SU-DHL-6 (cell line): ENCODE data around the gene MARK2.
"Not testable (repeated sequence)": the region's sequence is repeated elsewhere in the genome, so short reads cannot be mapped to it uniquely, and the experiment has no call there.

Experiments
- H2AFZ ChIP-seq: fragments of 200-600 bp; sonication (generic); 2 replicates; pipeline ENCODE4 v1.6.1; 2014; ENCODE audit warnings: low read depth, mild to moderate bottlenecking, moderate library complexity, mixed read lengths, antibody characterized with exemption, low read length; ENCODE audit not compliant: severe bottlenecking
- H3F3A ChIP-seq: fragments of 200-600 bp; shearing (Covaris generic); 2 replicates; pipeline ENCODE4 v1.6.0; 2016; ENCODE audit warnings: antibody characterized with exemption, mild to moderate bottlenecking; ENCODE audit not compliant: insufficient read depth
- H3K27ac ChIP-seq: fragments of 200-600 bp; sonication (generic); 2 replicates; pipeline ENCODE4 v1.5.1; 2016; ENCODE audit warnings: low read depth, mild to moderate bottlenecking, low read length, moderate library complexity, mixed read lengths
- H3K27me3 ChIP-seq: fragments of 200-600 bp; sonication (generic), shearing (Covaris generic); 2 replicates; pipeline ENCODE4 v1.6.0; 2014; ENCODE audit warnings: mild to moderate bottlenecking, low read length
- H3K36me3 ChIP-seq: fragments of 200-600 bp; sonication (generic); 2 replicates; pipeline ENCODE4 v1.6.1; 2014; ENCODE audit warnings: mild to moderate bottlenecking, low read length, mixed read lengths
- H3K4me2 ChIP-seq: fragments of 300-600, 200-600 bp; shearing (Covaris generic), sonication (generic); 2 replicates; pipeline ENCODE4 v1.6.0; 2014; ENCODE audit warnings: low read length, low read depth, mild to moderate bottlenecking; ENCODE audit not compliant: poor library complexity, severe bottlenecking
- H3K4me3 ChIP-seq: fragments of 200-600 bp; sonication (generic); 2 replicates; pipeline ENCODE4 v1.5.1; 2014; ENCODE audit warnings: antibody characterized with exemption, low read length, mild to moderate bottlenecking, mixed read lengths; ENCODE audit not compliant: insufficient read depth, poor library complexity, severe bottlenecking
- H3K79me2 ChIP-seq: fragments of 200-600 bp; sonication (generic); 2 replicates; pipeline ENCODE4 v1.6.1; 2014; ENCODE audit warnings: mild to moderate bottlenecking, low read length, moderate library complexity; ENCODE audit not compliant: insufficient read depth
- H3K9ac ChIP-seq: fragments of 200-600 bp; sonication (generic); 2 replicates; pipeline ENCODE4 v1.7.0; 2014; ENCODE audit warnings: mild to moderate bottlenecking, low read length
- H3K9me2 ChIP-seq: fragments of 200-600 bp; sonication (generic); replicated peaks from 2 replicates; pipeline ENCODE4 v1.6.1; 2014; ENCODE audit warnings: low read length; ENCODE audit not compliant: insufficient read depth
- H3K9me3 ChIP-seq: fragments of 200-600 bp; sonication (generic); 2 replicates; pipeline ENCODE4 v1.6.1; 2014; ENCODE audit warnings: low read length, mixed read lengths; ENCODE audit not compliant: insufficient read depth
- H4K20me1 ChIP-seq: fragments of 200-600 bp; sonication (generic); 2 replicates; pipeline ENCODE4 v1.6.1; 2014; ENCODE audit warnings: low read depth, mild to moderate bottlenecking, antibody characterized with exemption, low read length, moderate library complexity, mixed read lengths
- CTCF ChIP-seq: fragments of 200-600 bp; sonication (generic); IDR thresholded peaks from one replicate; pipeline ENCODE4 v1.5.1; 2017; ENCODE audit warnings: antibody characterized with exemption, mild to moderate bottlenecking, low read length, moderate library complexity; ENCODE audit not compliant: insufficient read depth, poor library complexity, severe bottlenecking
- EZH2phosphoT487 ChIP-seq: fragments of 200-600 bp; sonication (generic), shearing (Covaris generic); conservative IDR thresholded peaks from 2 replicates; pipeline ENCODE4 v1.6.1; 2018; ENCODE audit warnings: mild to moderate bottlenecking, antibody characterized with exemption, low read length, moderate library complexity, mixed read lengths

Gene MARK2

GRCh38 chr11:63805844-63806415, 33.0 kb upstream of the MARK2 start:
- Histone ChIP-seq H3K4me3 (no peak overlapping the region), H3K36me3 (no peaks in the 10 kb centered on the region), H3K4me2 (no peak overlapping the region), H3K27me3 (no peaks in the 10 kb centered on the region), H3K9ac (no peak overlapping the region), H3K79me2 (no peaks in the 10 kb centered on the region), H3K9me2 (no peaks in the 10 kb centered on the region), H3K27ac (no peak overlapping the region), H3K9me3 (no peaks in the 10 kb centered on the region), H3F3A (no peaks in the 10 kb centered on the region), H2AFZ (no peak overlapping the region), H4K20me1 (no peaks in the 10 kb centered on the region)
- TF ChIP-seq EZH2phosphoT487 (no peak), CTCF (no peak)

DNA sequence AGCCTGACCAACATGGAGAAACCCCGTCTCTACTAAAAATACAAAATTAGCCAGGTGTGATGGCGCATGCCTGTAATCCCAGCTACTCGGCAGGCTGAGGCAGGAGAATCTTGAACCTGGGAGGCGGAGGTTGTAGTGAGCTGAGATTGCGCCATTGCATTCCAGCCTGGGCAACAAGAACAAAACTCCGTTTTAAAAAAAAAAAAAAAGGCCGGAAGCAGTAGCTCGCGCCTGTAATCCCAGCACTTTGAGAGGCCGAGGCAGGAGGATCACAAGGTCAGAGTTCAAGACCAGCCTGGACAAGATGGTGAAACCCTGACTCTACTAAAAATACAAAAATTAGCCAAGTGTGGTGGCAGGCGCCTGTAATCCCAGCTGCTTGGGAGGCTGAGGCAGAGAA, 28.5 kb upstream of the MARK2 start:
- not testable (repeated sequence) for H3K9me3 ChIP-seq, H3K27me3 ChIP-seq, H3K9ac ChIP-seq, H4K20me1 ChIP-seq, H3F3A ChIP-seq, H3K4me3 ChIP-seq, H2AFZ ChIP-seq, H3K4me2 ChIP-seq, H3K36me3 ChIP-seq, H3K27ac ChIP-seq, H3K9me2 ChIP-seq
- H3K79me2 ChIP-seq: peaks cover 19% of the 10 kb centered on the region

GRCh38 chr11:63811522-63811921, 27.4 kb upstream of the MARK2 start:
- no peaks in the 10 kb centered on the region for H3K9me3 ChIP-seq
- H3F3A ChIP-seq: no peaks in the 10 kb centered on the region
- no peak overlapping the region for H3K4me3 ChIP-seq
- H3K9ac ChIP-seq: no peak overlapping the region
- no peaks in the 10 kb centered on the region for H3K27me3 ChIP-seq
- H2AFZ ChIP-seq: no peak overlapping the region
- peaks cover 30% of the 10 kb centered on the region for H3K79me2 ChIP-seq
- no peak overlapping the region for H3K27ac ChIP-seq
- H3K36me3 ChIP-seq: no peaks in the 10 kb centered on the region
- H4K20me1 ChIP-seq: 0 out of 2 replicates have a peak, but pooled peaks cover 5% of the 10 kb centered on the region
- no peaks in the 10 kb centered on the region for H3K9me2 ChIP-seq
- TF ChIP-seq CTCF: no peak
- no peak for TF ChIP-seq EZH2phosphoT487
- H3K4me2 ChIP-seq: no peak overlapping the region

GRCh38 chr11:63813035-63813562, 25.8 kb upstream of the MARK2 start, which contains the start of gene SPINDOC:
SPINDOC (plus strand) TSS chr11:63813456; CDS start chr11:63813687, 231 bp downstream.
- Histone ChIP-seq H3F3A (no peaks in the 10 kb centered on the region), H3K27me3 (no peaks in the 10 kb centered on the region), H3K27ac (peak within 1 kb of the TSS; percentile 56), H2AFZ (peak within 1 kb of the TSS; percentile 66), H3K4me2 (peak within 1 kb of the TSS; percentile 83), H4K20me1 (0 out of 2 replicates have a peak, but pooled peaks cover 5% of the 10 kb centered on the region), H3K9me3 (no peaks in the 10 kb centered on the region), H3K4me3 (peak within 1 kb of the TSS; percentile 80), H3K9ac (peak within 1 kb of the TSS; percentile 86), H3K9me2 (no peaks in the 10 kb centered on the region), H3K79me2 (peaks cover 36% of the 10 kb centered on the region), H3K36me3 (no peaks in the 10 kb centered on the region)
- TF ChIP-seq EZH2phosphoT487 (no peak), CTCF (no peak)
